ENCODE measurements around the gene EOMES.

DNA sequence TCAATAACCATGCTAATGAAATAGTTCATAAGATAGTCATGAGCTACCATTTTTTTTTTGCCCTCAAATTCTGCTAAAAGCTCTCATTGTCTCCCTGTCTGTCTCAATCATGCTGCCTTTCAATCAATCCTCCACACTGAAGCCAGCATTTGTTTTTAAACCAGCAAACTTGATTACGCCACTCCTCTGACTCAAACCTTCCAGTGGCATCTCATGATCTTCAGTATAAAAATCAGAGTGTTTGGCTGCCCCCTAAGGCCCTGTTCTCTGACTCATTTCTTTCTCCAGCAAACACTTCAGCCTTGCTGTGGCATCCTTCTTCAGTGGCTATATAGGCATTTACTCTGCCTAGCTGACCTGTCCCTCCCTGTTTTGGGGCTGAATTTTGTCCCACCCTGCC is 36.0 kb upstream of the EOMES start:
- TF ChIP-seq POLR2A (IDR thresholded peaks at IDR 0.05): no peak
- TF ChIP-seq, protein P1, sequence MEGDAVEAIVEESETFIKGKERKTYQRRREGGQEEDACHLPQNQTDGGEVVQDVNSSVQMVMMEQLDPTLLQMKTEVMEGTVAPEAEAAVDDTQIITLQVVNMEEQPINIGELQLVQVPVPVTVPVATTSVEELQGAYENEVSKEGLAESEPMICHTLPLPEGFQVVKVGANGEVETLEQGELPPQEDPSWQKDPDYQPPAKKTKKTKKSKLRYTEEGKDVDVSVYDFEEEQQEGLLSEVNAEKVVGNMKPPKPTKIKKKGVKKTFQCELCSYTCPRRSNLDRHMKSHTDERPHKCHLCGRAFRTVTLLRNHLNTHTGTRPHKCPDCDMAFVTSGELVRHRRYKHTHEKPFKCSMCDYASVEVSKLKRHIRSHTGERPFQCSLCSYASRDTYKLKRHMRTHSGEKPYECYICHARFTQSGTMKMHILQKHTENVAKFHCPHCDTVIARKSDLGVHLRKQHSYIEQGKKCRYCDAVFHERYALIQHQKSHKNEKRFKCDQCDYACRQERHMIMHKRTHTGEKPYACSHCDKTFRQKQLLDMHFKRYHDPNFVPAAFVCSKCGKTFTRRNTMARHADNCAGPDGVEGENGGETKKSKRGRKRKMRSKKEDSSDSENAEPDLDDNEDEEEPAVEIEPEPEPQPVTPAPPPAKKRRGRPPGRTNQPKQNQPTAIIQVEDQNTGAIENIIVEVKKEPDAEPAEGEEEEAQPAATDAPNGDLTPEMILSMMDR (IDR thresholded peaks at IDR 0.05): no peak

All from upper lobe of left lung (tissue), 4 donors.